HepG2 (cell line): ENCODE data around the gene VPS13C. TPM values are rescaled to one million over a fixed set of nuclear protein-coding genes. Genes with fewer than 3 reads are reported as not detected.

ENCODE experiments used
- FOXC1 ChIP-seq: sonication (generic); formaldehyde crosslinking; IDR thresholded peaks from 2 replicates; pipeline ENCODE4 v1.8.0; 2022; ENCODE audit warnings: mild to moderate bottlenecking, missing genetic modification reagents, borderline replicate concordance
- HDAC1 ChIP-seq: sonication (generic); formaldehyde crosslinking; IDR thresholded peaks from 2 replicates; pipeline ENCODE4 v1.5.1; 2020; ENCODE audit warnings: mild to moderate bottlenecking, missing genetic modification reagents
- KLF13 ChIP-seq: sonication (generic); formaldehyde crosslinking; IDR thresholded peaks from 2 replicates; pipeline ENCODE4 v1.4.0; 2020; ENCODE audit warnings: mild to moderate bottlenecking, missing genetic modification reagents
- TCF7L2 ChIP-seq: IDR thresholded peaks from 2 replicates; pipeline ENCODE4 v1.6.1; 2011; ENCODE audit warnings: mild to moderate bottlenecking, low read depth, low read length, moderate library complexity
- ZBTB2 ChIP-seq: sonication (generic); formaldehyde crosslinking; IDR thresholded peaks from 2 replicates; pipeline ENCODE4 v1.8.0; 2022; ENCODE audit warnings: low read depth, missing genetic modification reagents
- ZNF564 ChIP-seq: sonication (generic); formaldehyde crosslinking; IDR thresholded peaks from 2 replicates; pipeline ENCODE4 v1.8.1; 2023; ENCODE audit warnings: mild to moderate bottlenecking, missing genetic modification reagents
- ZSCAN9 ChIP-seq: IDR thresholded peaks from 2 replicates; pipeline ENCODE4 v1.6.1; 2016; ENCODE audit warnings: borderline replicate concordance
- polyA plus RNA-seq, 8 experiments: library from polyadenylated mRNA; depleted of rRNA in 3 of 8; stranded (reverse) in 7 of 8; unstranded in 1 of 8; fragments of >200 nt; fragmentation: Illumina TruSeq in 4 of 8; extraction: Trizol in 4 of 8; gene quantifications; 2 replicates each; pipeline versions ENCODE4 v1.2.1 to v1.2.3, GENCODE V29; 2011 to 2016; ENCODE audit warnings: low read depth in 4 of 8, missing spikeins in 1 of 8, mixed read lengths in 1 of 8; ENCODE audit not compliant: insufficient read depth in 1 of 8
- total RNA-seq, 5 experiments: library from RNA; depleted of rRNA; stranded (reverse); fragments of >200 nt; fragmentation: Illumina TruSeq; extraction: Trizol; gene quantifications; 2 replicates each; pipeline ENCODE4 v1.2.3, GENCODE V29; 2016; ENCODE audit warnings: low read depth in 1 of 5
- TF ChIP-seq, protein P1 (sequence below): sonication (generic); formaldehyde crosslinking; IDR thresholded peaks from 2 replicates; pipeline ENCODE4 v1.4.0; 2020; ENCODE audit warnings: missing genetic modification reagents
- TF ChIP-seq, protein P2 (sequence below): sonication (generic); formaldehyde crosslinking; IDR thresholded peaks from 2 replicates; pipeline ENCODE4 v1.4.0; 2020; ENCODE audit warnings: missing genetic modification reagents, borderline replicate concordance

Gene VPS13C
- total and polyA plus RNA-seq, 2 of the 13 experiments (the other 11 are each of a cell fraction or from before 2014, with no cell fraction given): 10.9 to 26.8 TPM

GRCh38 chr15:61910839-61911369 lies 149.3 kb downstream of the VPS13C start (continued):
- TF ChIP-seq, protein P1, sequence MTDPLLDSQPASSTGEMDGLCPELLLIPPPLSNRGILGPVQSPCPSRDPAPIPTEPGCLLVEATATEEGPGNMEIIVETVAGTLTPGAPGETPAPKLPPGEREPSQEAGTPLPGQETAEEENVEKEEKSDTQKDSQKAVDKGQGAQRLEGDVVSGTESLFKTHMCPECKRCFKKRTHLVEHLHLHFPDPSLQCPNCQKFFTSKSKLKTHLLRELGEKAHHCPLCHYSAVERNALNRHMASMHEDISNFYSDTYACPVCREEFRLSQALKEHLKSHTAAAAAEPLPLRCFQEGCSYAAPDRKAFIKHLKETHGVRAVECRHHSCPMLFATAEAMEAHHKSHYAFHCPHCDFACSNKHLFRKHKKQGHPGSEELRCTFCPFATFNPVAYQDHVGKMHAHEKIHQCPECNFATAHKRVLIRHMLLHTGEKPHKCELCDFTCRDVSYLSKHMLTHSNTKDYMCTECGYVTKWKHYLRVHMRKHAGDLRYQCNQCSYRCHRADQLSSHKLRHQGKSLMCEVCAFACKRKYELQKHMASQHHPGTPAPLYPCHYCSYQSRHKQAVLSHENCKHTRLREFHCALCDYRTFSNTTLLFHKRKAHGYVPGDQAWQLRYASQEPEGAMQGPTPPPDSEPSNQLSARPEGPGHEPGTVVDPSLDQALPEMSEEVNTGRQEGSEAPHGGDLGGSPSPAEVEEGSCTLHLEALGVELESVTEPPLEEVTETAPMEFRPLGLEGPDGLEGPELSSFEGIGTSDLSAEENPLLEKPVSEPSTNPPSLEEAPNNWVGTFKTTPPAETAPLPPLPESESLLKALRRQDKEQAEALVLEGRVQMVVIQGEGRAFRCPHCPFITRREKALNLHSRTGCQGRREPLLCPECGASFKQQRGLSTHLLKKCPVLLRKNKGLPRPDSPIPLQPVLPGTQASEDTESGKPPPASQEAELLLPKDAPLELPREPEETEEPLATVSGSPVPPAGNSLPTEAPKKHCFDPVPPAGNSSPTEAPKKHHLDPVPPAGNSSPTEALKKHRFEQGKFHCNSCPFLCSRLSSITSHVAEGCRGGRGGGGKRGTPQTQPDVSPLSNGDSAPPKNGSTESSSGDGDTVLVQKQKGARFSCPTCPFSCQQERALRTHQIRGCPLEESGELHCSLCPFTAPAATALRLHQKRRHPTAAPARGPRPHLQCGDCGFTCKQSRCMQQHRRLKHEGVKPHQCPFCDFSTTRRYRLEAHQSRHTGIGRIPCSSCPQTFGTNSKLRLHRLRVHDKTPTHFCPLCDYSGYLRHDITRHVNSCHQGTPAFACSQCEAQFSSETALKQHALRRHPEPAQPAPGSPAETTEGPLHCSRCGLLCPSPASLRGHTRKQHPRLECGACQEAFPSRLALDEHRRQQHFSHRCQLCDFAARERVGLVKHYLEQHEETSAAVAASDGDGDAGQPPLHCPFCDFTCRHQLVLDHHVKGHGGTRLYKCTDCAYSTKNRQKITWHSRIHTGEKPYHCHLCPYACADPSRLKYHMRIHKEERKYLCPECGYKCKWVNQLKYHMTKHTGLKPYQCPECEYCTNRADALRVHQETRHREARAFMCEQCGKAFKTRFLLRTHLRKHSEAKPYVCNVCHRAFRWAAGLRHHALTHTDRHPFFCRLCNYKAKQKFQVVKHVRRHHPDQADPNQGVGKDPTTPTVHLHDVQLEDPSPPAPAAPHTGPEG (CRISPR knock-in tag): no peak
- TF ChIP-seq HDAC1 (CRISPR knock-in tag): no peak
- TF ChIP-seq ZBTB2 (CRISPR knock-in tag): no peak
- TF ChIP-seq, protein P2, sequence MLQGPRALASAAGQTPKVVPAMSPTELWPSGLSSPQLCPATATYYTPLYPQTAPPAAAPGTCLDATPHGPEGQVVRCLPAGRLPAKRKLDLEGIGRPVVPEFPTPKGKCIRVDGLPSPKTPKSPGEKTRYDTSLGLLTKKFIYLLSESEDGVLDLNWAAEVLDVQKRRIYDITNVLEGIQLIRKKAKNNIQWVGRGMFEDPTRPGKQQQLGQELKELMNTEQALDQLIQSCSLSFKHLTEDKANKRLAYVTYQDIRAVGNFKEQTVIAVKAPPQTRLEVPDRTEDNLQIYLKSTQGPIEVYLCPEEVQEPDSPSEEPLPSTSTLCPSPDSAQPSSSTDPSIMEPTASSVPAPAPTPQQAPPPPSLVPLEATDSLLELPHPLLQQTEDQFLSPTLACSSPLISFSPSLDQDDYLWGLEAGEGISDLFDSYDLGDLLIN (CRISPR knock-in tag): no peak
- TF ChIP-seq ZNF564 (CRISPR knock-in tag): no peak
- no peak for TF ChIP-seq KLF13 (CRISPR knock-in tag)
- TF ChIP-seq ZSCAN9: no peak
- TF ChIP-seq FOXC1 (CRISPR knock-in tag): no peak
- TF ChIP-seq TCF7L2: no peak
